ENCODE measurements around the gene WDPCP. TPM values are rescaled to one million over a fixed set of nuclear protein-coding genes. Genes with fewer than 3 reads are reported as not detected.

The WDPCP gene
- total RNA-seq, 1 donor from 2014 or later = 9.1 TPM

DNA sequence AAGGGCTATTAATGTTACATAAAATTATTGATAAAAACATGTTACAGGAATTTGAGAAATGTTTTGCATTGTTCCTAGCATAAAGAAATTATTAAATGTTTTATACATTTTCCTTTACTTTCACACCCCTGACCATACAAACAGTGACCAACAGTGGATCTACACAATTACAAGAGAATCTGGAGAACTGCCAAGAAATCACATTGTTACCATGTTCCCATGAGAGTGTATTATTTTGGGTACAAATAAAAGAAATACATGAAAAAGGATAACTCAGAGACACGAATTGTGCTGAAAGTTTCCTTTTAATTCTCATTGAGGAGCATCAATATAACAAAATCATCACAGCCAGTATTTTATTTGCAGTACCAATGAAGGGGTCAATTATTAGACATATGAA lies 150.1 kb downstream of the WDPCP start:
- Mint-ChIP-seq H3K9me3 (no peaks in the 10 kb centered on the region), H3K27me3 (ENCODE audit: low read depth) (no peaks in the 10 kb centered on the region), H3K27ac (ENCODE audit: unreplicated experiment) (no peak overlapping the region), H3K4me3 (no peak overlapping the region), H3K4me1 (no peaks in the 10 kb centered on the region), H3K36me3 (ENCODE audit: low read depth) (no peaks in the 10 kb centered on the region)
- TF ChIP-seq, protein P1, sequence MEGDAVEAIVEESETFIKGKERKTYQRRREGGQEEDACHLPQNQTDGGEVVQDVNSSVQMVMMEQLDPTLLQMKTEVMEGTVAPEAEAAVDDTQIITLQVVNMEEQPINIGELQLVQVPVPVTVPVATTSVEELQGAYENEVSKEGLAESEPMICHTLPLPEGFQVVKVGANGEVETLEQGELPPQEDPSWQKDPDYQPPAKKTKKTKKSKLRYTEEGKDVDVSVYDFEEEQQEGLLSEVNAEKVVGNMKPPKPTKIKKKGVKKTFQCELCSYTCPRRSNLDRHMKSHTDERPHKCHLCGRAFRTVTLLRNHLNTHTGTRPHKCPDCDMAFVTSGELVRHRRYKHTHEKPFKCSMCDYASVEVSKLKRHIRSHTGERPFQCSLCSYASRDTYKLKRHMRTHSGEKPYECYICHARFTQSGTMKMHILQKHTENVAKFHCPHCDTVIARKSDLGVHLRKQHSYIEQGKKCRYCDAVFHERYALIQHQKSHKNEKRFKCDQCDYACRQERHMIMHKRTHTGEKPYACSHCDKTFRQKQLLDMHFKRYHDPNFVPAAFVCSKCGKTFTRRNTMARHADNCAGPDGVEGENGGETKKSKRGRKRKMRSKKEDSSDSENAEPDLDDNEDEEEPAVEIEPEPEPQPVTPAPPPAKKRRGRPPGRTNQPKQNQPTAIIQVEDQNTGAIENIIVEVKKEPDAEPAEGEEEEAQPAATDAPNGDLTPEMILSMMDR (conservative IDR thresholded peaks at IDR 0.05) = no peak
- DNase-seq (ENCODE audit: low read depth, low spot score) = no peak

DNA sequence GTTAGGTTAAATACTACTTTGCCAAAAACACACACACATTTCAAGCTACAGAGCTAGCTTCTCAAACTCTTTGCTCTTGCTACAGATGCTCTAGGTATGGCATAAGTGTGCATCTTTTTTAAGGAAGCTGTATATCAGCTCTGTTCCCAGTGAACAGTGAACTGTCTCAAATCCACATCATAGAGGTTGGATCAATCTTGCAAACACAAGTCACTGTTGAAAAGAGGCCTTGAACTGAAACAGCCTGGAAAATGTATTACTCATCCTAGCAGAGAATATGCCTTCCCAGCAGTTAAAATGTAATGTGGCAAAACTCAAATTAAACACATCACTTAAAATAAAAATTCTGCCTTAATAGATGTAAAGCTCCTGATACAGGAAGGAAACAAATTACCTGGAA lies 151.8 kb downstream of the WDPCP start:
- Mint-ChIP-seq H3K27me3 (ENCODE audit: low read depth) (no peaks in the 10 kb centered on the region), H3K36me3 (ENCODE audit: low read depth) (no peaks in the 10 kb centered on the region), H3K4me1 (no peaks in the 10 kb centered on the region), H3K9me3 (no peaks in the 10 kb centered on the region), H3K4me3 (no peak overlapping the region), H3K27ac (ENCODE audit: unreplicated experiment) (no peak overlapping the region)
- no peak for DNase-seq (ENCODE audit: low read depth, low spot score)
- TF ChIP-seq, protein P1 (conservative IDR thresholded peaks at IDR 0.05) = no peak

DNA sequence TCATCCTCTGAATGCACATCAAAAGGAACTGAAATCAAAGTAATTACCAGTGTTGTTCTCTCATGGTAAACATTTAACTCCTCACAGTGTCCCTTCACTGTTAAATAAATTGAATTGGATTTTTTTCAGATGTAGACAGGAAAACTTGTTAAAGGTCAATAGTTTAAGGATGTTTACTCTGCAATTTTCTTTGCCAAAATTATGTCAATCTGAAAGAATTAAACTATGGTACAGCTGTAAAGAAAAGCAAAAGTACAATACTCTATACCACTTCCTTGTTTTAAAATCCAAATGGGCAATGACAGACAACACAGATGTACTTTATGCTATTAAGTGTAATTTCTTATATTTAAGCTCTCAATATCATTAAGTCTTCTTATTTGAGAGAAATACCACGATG lies 153.2 kb downstream of the WDPCP start:
- TF ChIP-seq, protein P1 (conservative IDR thresholded peaks at IDR 0.05) = no peak
- no peak overlapping the region for H3K4me3 Mint-ChIP-seq
- no peaks in the 10 kb centered on the region for H3K36me3 Mint-ChIP-seq (ENCODE audit: low read depth)
- H3K9me3 Mint-ChIP-seq = no peaks in the 10 kb centered on the region
- H3K27me3 Mint-ChIP-seq (ENCODE audit: low read depth) = no peaks in the 10 kb centered on the region
- H3K27ac Mint-ChIP-seq (ENCODE audit: unreplicated experiment) = no peak overlapping the region
- no peaks in the 10 kb centered on the region for H3K4me1 Mint-ChIP-seq
- DNase-seq (ENCODE audit: low read depth, low spot score) = no peak

DNA sequence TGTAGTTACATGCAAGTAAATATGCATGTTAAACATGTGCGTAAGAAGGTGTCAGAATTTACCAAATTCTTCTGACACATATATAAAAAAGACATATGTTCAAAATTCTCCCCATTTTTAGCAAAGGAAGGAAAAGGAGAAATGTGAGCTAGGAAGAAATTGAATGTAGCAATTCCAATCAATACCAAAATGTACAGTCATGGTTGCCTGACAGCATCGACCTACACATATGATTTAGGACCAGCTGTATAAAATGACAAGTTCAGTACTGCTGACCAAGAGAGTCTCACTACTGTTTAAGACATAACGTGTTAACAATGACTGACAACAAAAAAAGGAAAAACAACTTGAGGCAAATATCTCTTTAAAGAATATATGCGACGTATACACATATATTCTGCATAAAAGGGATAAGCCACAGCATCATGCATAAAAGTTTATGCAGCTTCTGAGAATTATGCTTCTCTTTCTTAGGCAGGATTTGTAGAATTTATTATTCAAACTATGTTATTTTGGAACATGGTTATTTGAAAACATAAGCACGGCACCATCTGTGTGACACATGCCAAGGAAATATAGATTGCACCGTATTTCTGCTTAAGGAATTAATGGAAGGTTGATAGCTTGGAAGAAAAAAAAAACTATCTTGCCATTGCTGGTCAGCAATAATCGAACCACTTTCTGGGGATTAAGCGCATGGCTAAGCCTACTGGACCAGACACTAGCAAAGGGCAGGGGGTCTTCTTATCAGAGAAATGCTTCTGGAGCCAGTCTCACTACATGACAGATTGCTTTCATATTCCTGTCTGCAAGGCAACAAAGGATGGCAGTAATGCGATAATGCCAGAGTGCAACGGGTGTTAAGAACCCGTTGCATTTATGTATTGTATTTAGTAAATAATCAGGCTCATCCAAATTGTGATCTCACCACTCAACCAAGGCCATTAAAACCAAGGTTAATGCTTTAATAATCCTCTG lies 154.0 kb downstream of the WDPCP start:
- Mint-ChIP-seq H3K27me3 (ENCODE audit: low read depth) (no peaks in the 10 kb centered on the region), H3K4me3 (no peak overlapping the region), H3K4me1 (no peaks in the 10 kb centered on the region), H3K9me3 (no peaks in the 10 kb centered on the region), H3K27ac (ENCODE audit: unreplicated experiment) (no peak overlapping the region), H3K36me3 (ENCODE audit: low read depth) (no peaks in the 10 kb centered on the region)
- TF ChIP-seq, protein P1 (conservative IDR thresholded peaks at IDR 0.05) = no peak
- no peak for DNase-seq (ENCODE audit: low read depth, low spot score)

DNA sequence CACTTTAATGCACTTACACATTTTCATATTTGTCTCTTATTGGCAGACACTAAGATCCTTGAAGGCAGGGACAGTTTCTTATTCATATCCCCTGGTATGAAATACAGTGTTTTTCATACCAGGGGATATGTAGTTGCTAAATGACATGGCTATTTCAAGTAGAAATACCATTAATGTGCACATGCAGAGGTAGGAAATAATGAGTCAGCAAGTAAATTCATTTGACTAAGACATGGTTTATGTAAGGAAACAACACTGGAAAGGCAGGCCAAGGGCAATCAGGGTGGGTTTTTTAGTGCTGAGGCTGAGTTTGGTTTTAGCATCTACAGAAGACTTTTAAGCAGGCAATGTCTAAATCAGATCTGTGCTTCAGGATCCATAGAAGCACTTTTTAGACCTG lies 155.9 kb downstream of the WDPCP start:
- peaks cover 3% of the 10 kb centered on the region for H3K9me3 Mint-ChIP-seq
- H3K4me3 Mint-ChIP-seq = no peak overlapping the region
- no peak for DNase-seq (ENCODE audit: low read depth, low spot score)
- no peaks in the 10 kb centered on the region for H3K27me3 Mint-ChIP-seq (ENCODE audit: low read depth)
- no peaks in the 10 kb centered on the region for H3K4me1 Mint-ChIP-seq
- H3K27ac Mint-ChIP-seq (ENCODE audit: unreplicated experiment) = no peak overlapping the region
- TF ChIP-seq, protein P1 (conservative IDR thresholded peaks at IDR 0.05) = no peak
- H3K36me3 Mint-ChIP-seq (ENCODE audit: low read depth) = no peaks in the 10 kb centered on the region
